ENCODE results near the gene KASH5. TPM values are rescaled to one million over a fixed set of nuclear protein-coding genes. Genes with fewer than 3 reads are reported as not detected.
A peak's percentile ranks its signal among the peaks of the same experiment; 100 is the strongest.

KASH5 gene
- polyA plus RNA-seq, 4 donors, result not detected

DNA sequence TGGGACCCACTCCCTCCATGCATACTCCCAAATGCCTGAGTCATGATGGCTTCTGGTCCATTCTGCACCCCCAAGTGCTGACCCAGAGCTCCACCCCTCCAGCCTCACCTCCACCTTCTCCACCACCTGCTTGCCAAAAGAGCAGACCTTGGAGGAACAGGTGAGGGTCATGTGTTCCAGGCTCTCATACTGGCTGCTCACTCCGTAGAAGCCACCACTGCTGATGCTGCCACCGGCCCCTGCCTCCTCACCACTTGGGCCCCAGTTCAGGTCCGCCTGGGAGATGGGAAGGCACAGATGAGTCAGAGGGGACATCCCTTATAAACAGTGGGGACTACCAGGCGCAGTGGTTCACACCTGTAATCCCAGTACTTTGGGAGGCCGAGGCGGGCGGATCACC, 44.9 kb upstream of the KASH5 start:
- FAIRE-seq, result no peak
- Histone ChIP-seq H3K36me3 (ENCODE audit: control insufficient read depth in 3 of 3, insufficient read depth in 2 of 3, low read depth in 1 of 3, low read length in 3 of 3) (peaks cover 0 to 36% (median 6%) of the 10 kb centered on the region in 3 donors), H3K27ac (ENCODE audit: low read depth in 1 of 3, low read length in 2 of 3) (no peak overlapping the region), H3K4me3 (ENCODE audit: low read depth in 1 of 3, low read length in 3 of 3) (no peak overlapping the region), H3K9me3 (ENCODE audit: control insufficient read depth in 2 of 2, insufficient read depth in 1 of 2, low read depth in 1 of 2, low read length in 1 of 2) (no peaks in the 10 kb centered on the region), H3K27me3 (ENCODE audit: control insufficient read depth in 3 of 3, insufficient read depth in 3 of 3, low read length in 3 of 3) (peaks cover 0 to 22% (median 0%) of the 10 kb centered on the region in 3 donors), H3K4me1 (ENCODE audit: control insufficient read depth in 3 of 3, insufficient read depth in 2 of 3, low read depth in 1 of 3, low read length in 2 of 3) (peaks cover 0 to 14% (median 7%) of the 10 kb centered on the region in 3 donors)
- no peak for DNase-seq
- 84 to 97% (median 85%) methylated on average over 5 to 6 of the region's 7 CpGs for WGBS, 3 donors

DNA sequence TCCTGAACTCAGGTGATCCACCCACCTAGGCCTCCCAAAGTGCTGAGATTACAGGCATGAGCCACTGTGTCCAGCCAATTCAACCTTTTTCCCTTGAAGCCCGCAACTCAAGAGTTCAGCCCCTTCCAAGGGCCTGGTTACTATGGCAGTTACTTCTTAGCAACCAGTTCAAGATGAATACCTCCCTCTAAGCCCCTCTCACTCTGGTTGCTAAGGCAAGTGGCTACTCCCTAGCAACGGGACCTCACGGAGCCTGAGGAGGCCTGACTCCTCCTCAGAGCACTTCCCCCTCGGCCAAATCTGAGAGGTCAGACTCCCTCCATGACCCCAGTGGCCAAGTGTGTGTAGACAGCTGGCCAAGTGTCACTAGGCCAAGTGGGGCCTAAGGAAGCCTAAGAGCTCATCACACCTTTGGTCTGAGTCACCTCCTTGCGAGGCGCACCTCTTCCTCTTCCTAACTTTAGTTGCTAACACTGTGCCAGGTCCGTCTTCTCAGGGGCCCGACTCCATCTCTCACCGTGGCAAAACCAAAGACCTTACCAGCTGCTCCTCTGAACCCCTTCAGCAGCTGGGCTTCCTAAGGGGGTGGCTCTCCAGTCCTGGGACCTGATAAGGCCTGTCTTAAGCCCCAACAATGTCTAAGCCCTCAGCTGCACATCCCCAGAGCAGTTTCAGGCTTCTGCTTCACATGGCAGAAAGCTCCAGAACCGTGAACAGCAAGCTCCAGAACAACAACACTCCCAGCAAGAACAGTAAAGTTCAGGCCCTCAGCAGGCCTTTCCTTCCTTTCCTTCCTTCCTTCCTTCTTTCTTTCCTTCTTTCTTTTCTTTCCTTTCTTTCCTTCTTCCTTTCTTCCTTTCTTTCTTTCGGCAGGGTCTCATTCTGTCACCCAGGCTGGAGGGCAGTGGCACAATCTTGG, 43.3 kb upstream of the KASH5 start:
- H3K4me1 ChIP-seq (ENCODE audit: control insufficient read depth in 3 of 3, insufficient read depth in 2 of 3, low read depth in 1 of 3, low read length in 2 of 3), result peaks cover 0 to 9% (median 4%) of the 10 kb centered on the region in 3 donors
- H3K9me3 ChIP-seq (ENCODE audit: control insufficient read depth in 2 of 2, insufficient read depth in 1 of 2, low read depth in 1 of 2, low read length in 1 of 2), result no peaks in the 10 kb centered on the region
- 82 to 93% (median 86%) methylated on average over 11 of the region's 11 CpGs for WGBS, 3 donors
- H3K4me3 ChIP-seq (ENCODE audit: low read depth in 1 of 3, low read length in 3 of 3), result no peak overlapping the region
- H3K27me3 ChIP-seq (ENCODE audit: control insufficient read depth in 3 of 3, insufficient read depth in 3 of 3, low read length in 3 of 3), result peaks cover 0 to 9% (median 0%) of the 10 kb centered on the region in 3 donors
- FAIRE-seq, result no peak
- no peak for DNase-seq
- peaks cover 0 to 39% (median 7%) of the 10 kb centered on the region in 3 donors for H3K36me3 ChIP-seq (ENCODE audit: control insufficient read depth in 3 of 3, insufficient read depth in 2 of 3, low read depth in 1 of 3, low read length in 3 of 3)
- H3K27ac ChIP-seq (ENCODE audit: low read depth in 1 of 3, low read length in 2 of 3), result no peak overlapping the region

DNA sequence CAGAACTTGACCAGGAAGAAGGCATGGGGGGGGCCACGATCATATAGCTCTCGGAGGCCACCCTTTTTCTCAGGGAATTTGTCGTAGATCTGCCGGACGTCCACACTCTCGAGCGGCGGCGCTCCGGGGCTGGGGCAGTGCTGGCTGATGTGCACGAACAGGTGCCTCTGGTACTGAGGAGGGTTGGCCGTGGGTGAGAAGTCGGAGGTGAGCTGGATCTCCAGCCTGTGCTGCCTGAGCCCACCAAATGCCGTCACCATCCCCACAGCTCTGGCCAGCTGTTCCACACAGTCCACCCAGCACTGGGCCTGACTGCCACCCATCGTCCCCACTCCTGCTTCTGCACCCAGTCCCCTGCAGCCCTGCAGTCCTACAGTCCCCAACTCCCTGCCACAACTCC, 40.9 kb upstream of the KASH5 start:
- Histone ChIP-seq H3K4me3 (ENCODE audit: low read depth in 1 of 3, low read length in 3 of 3) (no peak overlapping the region), H3K27ac (ENCODE audit: low read depth in 1 of 3, low read length in 2 of 3) (no peak overlapping the region), H3K36me3 (ENCODE audit: control insufficient read depth in 3 of 3, insufficient read depth in 2 of 3, low read depth in 1 of 3, low read length in 3 of 3) (peaks cover 0 to 27% (median 7%) of the 10 kb centered on the region in 3 donors), H3K9me3 (ENCODE audit: control insufficient read depth in 2 of 2, insufficient read depth in 1 of 2, low read depth in 1 of 2, low read length in 1 of 2) (no peaks in the 10 kb centered on the region), H3K27me3 (ENCODE audit: control insufficient read depth in 3 of 3, insufficient read depth in 3 of 3, low read length in 3 of 3) (no peaks in the 10 kb centered on the region), H3K4me1 (ENCODE audit: control insufficient read depth in 3 of 3, insufficient read depth in 2 of 3, low read depth in 1 of 3, low read length in 2 of 3) (no peaks in the 10 kb centered on the region)
- 93 to 98% (median 96%) methylated on average over 11 to 15 of the region's 15 CpGs for WGBS, 3 donors
- DNase-seq (no peak), FAIRE-seq (no peak)

DNA sequence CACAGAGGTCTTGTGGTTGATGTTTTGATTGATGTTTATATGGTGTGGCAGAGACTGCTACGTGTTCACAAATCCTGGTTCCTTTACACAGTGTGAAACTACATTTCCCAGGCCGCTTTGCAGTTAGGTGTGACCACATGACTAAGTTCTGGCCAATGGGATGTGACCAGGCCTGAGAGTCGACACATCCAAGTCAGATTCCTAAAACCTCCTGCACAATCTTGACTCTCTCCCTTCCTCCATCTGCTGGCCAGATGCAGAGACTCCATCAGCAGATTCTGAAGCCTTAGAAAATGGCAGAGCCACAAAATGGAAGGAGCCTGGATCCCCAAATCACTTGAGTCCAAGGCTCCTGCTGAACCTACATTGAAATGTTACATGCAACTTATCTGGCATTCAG, 40.2 kb upstream of the KASH5 start:
- no peak for FAIRE-seq
- Histone ChIP-seq H3K4me3 (ENCODE audit: low read depth in 1 of 3, low read length in 3 of 3) (no peak overlapping the region), H3K27ac (ENCODE audit: low read depth in 1 of 3, low read length in 2 of 3) (no peak overlapping the region), H3K36me3 (ENCODE audit: control insufficient read depth in 3 of 3, insufficient read depth in 2 of 3, low read depth in 1 of 3, low read length in 3 of 3) (peaks cover 0 to 27% (median 5%) of the 10 kb centered on the region in 3 donors), H3K9me3 (ENCODE audit: control insufficient read depth in 2 of 2, insufficient read depth in 1 of 2, low read depth in 1 of 2, low read length in 1 of 2) (no peaks in the 10 kb centered on the region), H3K4me1 (ENCODE audit: control insufficient read depth in 3 of 3, insufficient read depth in 2 of 3, low read depth in 1 of 3, low read length in 2 of 3) (no peaks in the 10 kb centered on the region), H3K27me3 (ENCODE audit: control insufficient read depth in 3 of 3, insufficient read depth in 3 of 3, low read length in 3 of 3) (no peaks in the 10 kb centered on the region)
- peak in 1 of 2 donors; percentile 38 for DNase-seq
- 63 to 85% (median 65%) methylated on average over 3 of the region's 3 CpGs for WGBS, 3 donors

DNA sequence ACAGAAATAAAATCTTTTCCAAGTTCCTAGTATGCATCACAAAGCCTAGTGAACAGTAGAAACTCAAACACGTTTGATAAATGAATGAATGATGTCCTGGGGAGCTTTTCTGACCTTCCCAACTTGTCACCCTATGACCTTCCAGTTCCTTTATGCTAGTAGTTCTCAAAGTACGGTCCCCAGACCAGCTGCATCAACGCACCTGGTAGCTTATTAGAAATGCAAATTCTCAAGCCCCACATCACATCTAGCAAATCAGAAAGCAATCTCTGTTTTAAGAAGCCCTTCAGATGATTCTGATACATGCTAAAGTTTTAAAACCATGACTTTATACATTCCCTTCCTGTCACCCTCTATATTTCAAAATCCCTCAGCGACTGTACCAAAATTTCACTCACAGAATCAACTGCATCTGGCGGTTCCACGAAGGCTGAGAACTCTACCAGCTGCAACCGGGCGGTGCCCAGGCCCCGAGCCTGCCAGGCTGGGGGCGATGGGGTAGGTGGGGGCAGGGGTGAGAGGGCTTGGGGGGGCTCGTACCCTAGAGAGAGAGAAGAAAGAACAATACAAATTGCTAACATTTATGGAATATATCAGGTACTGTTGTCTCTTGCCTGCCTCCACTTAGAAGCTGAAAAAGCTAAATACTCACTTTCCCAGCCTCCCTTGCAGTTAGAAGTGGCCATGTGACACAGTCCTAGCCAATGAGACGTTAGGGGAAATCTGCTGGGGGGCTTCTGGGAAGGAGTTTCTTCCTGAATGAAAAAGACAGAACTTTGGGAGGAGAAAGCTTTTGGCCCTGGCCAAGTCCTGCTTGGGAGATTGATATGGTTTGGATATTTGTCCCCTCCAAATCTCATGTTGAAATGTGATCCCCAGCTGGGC, 39.5 kb upstream of the KASH5 start:
- Histone ChIP-seq H3K4me3 (ENCODE audit: low read depth in 1 of 3, low read length in 3 of 3) (no peak overlapping the region), H3K27me3 (ENCODE audit: control insufficient read depth in 3 of 3, insufficient read depth in 3 of 3, low read length in 3 of 3) (no peaks in the 10 kb centered on the region), H3K4me1 (ENCODE audit: control insufficient read depth in 3 of 3, insufficient read depth in 2 of 3, low read depth in 1 of 3, low read length in 2 of 3) (no peaks in the 10 kb centered on the region), H3K9me3 (ENCODE audit: control insufficient read depth in 2 of 2, insufficient read depth in 1 of 2, low read depth in 1 of 2, low read length in 1 of 2) (no peaks in the 10 kb centered on the region), H3K36me3 (ENCODE audit: control insufficient read depth in 3 of 3, insufficient read depth in 2 of 3, low read depth in 1 of 3, low read length in 3 of 3) (peaks cover 0 to 24% (median 5%) of the 10 kb centered on the region in 3 donors), H3K27ac (ENCODE audit: low read depth in 1 of 3, low read length in 2 of 3) (no peak overlapping the region)
- no peak for DNase-seq
- WGBS, 3 donors, result 83 to 92% (median 88%) methylated on average over 12 of the region's 12 CpGs
- FAIRE-seq, result no peak

DNA sequence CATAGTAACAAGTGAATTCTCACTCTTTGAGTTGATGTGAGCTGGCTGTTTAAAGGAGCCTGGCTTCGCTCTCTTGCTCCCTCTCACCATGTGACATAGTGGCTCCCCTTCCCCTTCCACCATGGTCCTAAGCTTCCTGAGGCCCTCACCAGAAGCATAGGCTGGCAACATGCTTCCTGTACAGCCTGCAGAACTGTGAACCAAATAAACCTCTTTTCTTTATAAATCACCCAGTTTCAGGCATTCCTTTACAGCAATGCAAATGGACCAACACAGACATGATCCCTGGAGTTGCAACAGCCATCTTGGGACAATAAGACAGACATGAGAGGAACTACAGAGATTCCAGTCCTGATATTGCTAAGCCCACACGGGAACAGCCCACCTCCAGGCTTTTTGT, 38.5 kb upstream of the KASH5 start:
- Histone ChIP-seq H3K4me3 (ENCODE audit: low read depth in 1 of 3, low read length in 3 of 3) (no peak overlapping the region), H3K36me3 (ENCODE audit: control insufficient read depth in 3 of 3, insufficient read depth in 2 of 3, low read depth in 1 of 3, low read length in 3 of 3) (peaks cover 0 to 25% (median 5%) of the 10 kb centered on the region in 3 donors), H3K9me3 (ENCODE audit: control insufficient read depth in 2 of 2, insufficient read depth in 1 of 2, low read depth in 1 of 2, low read length in 1 of 2) (no peaks in the 10 kb centered on the region), H3K27me3 (ENCODE audit: control insufficient read depth in 3 of 3, insufficient read depth in 3 of 3, low read length in 3 of 3) (no peaks in the 10 kb centered on the region), H3K4me1 (ENCODE audit: control insufficient read depth in 3 of 3, insufficient read depth in 2 of 3, low read depth in 1 of 3, low read length in 2 of 3) (no peaks in the 10 kb centered on the region), H3K27ac (ENCODE audit: low read depth in 1 of 3, low read length in 2 of 3) (no peak overlapping the region)
- DNase-seq (no peak), FAIRE-seq (no peak)
- 95 to 100% (median 98%) methylated on average over 2 of the region's 2 CpGs for WGBS, 3 donors

DNA sequence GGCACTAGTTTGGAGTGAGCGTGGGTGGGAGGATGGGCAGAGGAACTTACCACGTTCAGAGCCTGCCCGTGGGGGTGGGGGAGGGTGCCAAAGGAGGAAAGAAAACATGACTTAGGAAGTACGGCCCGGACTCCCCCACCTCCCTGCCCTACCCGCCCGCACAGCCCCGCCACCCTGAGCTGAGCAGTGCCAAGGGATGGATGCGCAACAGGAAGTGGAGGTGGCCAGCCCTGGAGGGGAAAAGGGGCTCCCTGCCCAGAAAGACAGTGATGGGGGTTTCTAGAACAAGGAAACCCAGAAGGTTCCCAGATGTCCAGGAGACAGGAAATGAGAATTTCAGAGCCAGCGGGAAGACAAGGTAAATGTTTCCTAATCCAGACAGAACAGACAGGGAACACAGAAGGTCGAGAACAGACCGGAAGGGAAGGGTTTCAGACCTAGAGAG, 32.1 kb upstream of the KASH5 start:
- peak overlapping the region in 1 of 3 donors; percentile 19 for H3K27ac ChIP-seq (ENCODE audit: low read depth in 1 of 3, low read length in 2 of 3)
- DNase-seq (no peak), FAIRE-seq (no peak)
- WGBS, 3 donors, result 46 to 74% (median 55%) methylated on average over 12 of the region's 12 CpGs
- H3K4me1 ChIP-seq (ENCODE audit: control insufficient read depth in 3 of 3, insufficient read depth in 2 of 3, low read depth in 1 of 3, low read length in 2 of 3), result no peaks in the 10 kb centered on the region
- peaks cover 0 to 21% (median 2%) of the 10 kb centered on the region in 3 donors for H3K36me3 ChIP-seq (ENCODE audit: control insufficient read depth in 3 of 3, insufficient read depth in 2 of 3, low read depth in 1 of 3, low read length in 3 of 3)
- H3K27me3 ChIP-seq (ENCODE audit: control insufficient read depth in 3 of 3, insufficient read depth in 3 of 3, low read length in 3 of 3), result peaks cover 0 to 8% (median 0%) of the 10 kb centered on the region in 3 donors
- H3K9me3 ChIP-seq (ENCODE audit: control insufficient read depth in 2 of 2, insufficient read depth in 1 of 2, low read depth in 1 of 2, low read length in 1 of 2), result no peaks in the 10 kb centered on the region
- no peak overlapping the region for H3K4me3 ChIP-seq (ENCODE audit: low read depth in 1 of 3, low read length in 3 of 3)

DNA sequence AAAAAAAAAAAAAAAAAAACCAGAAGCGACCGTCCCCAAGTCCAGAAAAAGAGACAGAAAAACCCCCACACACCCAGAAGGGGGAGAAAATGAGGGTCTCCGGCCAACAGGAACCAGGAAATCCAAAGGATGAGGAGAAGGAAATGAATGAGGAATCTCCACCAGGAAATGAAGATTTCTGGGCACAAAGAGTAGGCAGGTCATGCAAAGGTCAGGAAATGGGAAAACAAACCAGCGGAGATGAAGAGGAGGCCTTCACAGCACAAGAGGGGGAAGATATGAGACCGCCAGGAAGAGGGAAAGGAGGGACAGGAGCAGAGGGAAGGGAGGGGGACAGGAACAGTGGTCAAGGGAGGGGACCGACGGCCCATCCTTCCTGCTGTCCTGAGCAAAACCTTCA, 31.7 kb upstream of the KASH5 start:
- no peak for FAIRE-seq
- Histone ChIP-seq H3K9me3 (ENCODE audit: control insufficient read depth in 2 of 2, insufficient read depth in 1 of 2, low read depth in 1 of 2, low read length in 1 of 2) (no peaks in the 10 kb centered on the region), H3K4me1 (ENCODE audit: control insufficient read depth in 3 of 3, insufficient read depth in 2 of 3, low read depth in 1 of 3, low read length in 2 of 3) (no peaks in the 10 kb centered on the region), H3K4me3 (ENCODE audit: low read depth in 1 of 3, low read length in 3 of 3) (no peak overlapping the region), H3K27me3 (ENCODE audit: control insufficient read depth in 3 of 3, insufficient read depth in 3 of 3, low read length in 3 of 3) (peaks cover 0 to 12% (median 0%) of the 10 kb centered on the region in 3 donors), H3K27ac (ENCODE audit: low read depth in 1 of 3, low read length in 2 of 3) (peak overlapping the region in 1 of 3 donors; percentile 1), H3K36me3 (ENCODE audit: control insufficient read depth in 3 of 3, insufficient read depth in 2 of 3, low read depth in 1 of 3, low read length in 3 of 3) (peaks cover 0 to 21% (median 2%) of the 10 kb centered on the region in 3 donors)
- no peak for DNase-seq
- 48 to 80% (median 79%) methylated on average over 5 to 7 of the region's 7 CpGs for WGBS, 3 donors
